WTC11 (cell line): ENCODE results near the gene ACP3.

Experiments used
- CTCF ChIP-seq: fragments of 200-600 bp; IDR thresholded peaks from 2 replicates; pipeline ENCODE4 v1.8.0; 2022; ENCODE audit warnings: antibody characterized with exemption
- E2F4 ChIP-seq: sonication (generic); formaldehyde crosslinking; IDR thresholded peaks from 2 replicates; pipeline ENCODE4 v1.8.1; 2022; ENCODE audit warnings: low read depth, mild to moderate bottlenecking, moderate library complexity, missing genetic modification reagents, borderline replicate concordance
- GTF2I ChIP-seq: fragments of 250-450 bp; sonication (Bioruptor Pico); conservative IDR thresholded peaks from 2 replicates; pipeline ENCODE4 v1.4.0; 2021; ENCODE audit warnings: mild to moderate bottlenecking

GRCh38 chr3:132332082-132332481, 14.9 kb downstream of the ACP3 start:
- TF ChIP-seq E2F4 (no peak), CTCF (no peak), GTF2I (CRISPR knock-in tag) (no peak)
